Neuronal stem cell (in vitro differentiated cells): Measurements from ENCODE around the gene TMEM127.

Source experiments
- DNase-seq: peaks from one replicate; pipeline ENCODE4 v3.0.0-alpha.2; 2013; ENCODE audit warnings: low spot score
- H2AFZ ChIP-seq: one replicate; pipeline ENCODE4 v1.6.1; 2013; ENCODE audit warnings: mild to moderate bottlenecking, low read length, inconsistent platforms
- H2AK5ac ChIP-seq: 2 replicates; pipeline ENCODE4 v1.6.1; 2013; ENCODE audit warnings: low read depth, mild to moderate bottlenecking, inconsistent platforms, low read length, moderate library complexity, mixed read lengths
- H2BK120ac ChIP-seq: 2 replicates; pipeline ENCODE4 v1.6.1; 2013; ENCODE audit warnings: low read depth, mild to moderate bottlenecking, inconsistent platforms, low read length, moderate library complexity, mixed read lengths
- H2BK12ac ChIP-seq: one replicate; pipeline ENCODE4 v1.6.1; 2013; ENCODE audit warnings: low read length, inconsistent platforms
- H2BK15ac ChIP-seq: 2 replicates; pipeline ENCODE4 v1.6.1; 2013; ENCODE audit warnings: mild to moderate bottlenecking, low read length, inconsistent platforms, mixed read lengths
- H2BK5ac ChIP-seq: one replicate; pipeline ENCODE4 v1.6.1; 2013; ENCODE audit warnings: inconsistent platforms, mild to moderate bottlenecking, low read length, moderate library complexity
- H3K14ac ChIP-seq: one replicate; pipeline ENCODE4 v1.6.1; 2013; ENCODE audit warnings: low read length, inconsistent platforms
- H3K18ac ChIP-seq: 2 replicates; pipeline ENCODE4 v1.6.1; 2013; ENCODE audit warnings: low read length, inconsistent platforms
- H3K23ac ChIP-seq: 2 replicates; pipeline ENCODE4 v1.6.1; 2013; ENCODE audit warnings: low read depth, mild to moderate bottlenecking, mixed read lengths, low read length, inconsistent platforms; ENCODE audit not compliant: poor library complexity
- H3K27ac ChIP-seq: replicated peaks from 3 replicates; pipeline ENCODE4 v1.5.1; 2013; ENCODE audit warnings: low read length, inconsistent platforms
- H3K27me3 ChIP-seq, 3 experiments: 2 replicates each; pipeline ENCODE4 v1.6.1; 2013; ENCODE audit warnings: low read length in 3 of 3, mild to moderate bottlenecking in 2 of 3, inconsistent platforms in 1 of 3, low read depth in 1 of 3, mixed read lengths in 1 of 3, moderate library complexity in 1 of 3; ENCODE audit not compliant: control insufficient read depth in 3 of 3, insufficient read depth in 3 of 3
- H3K36me3 ChIP-seq, 2 donors: replicated peaks in 1 of 2; 2 replicates each; pipeline ENCODE4 v1.6.1; 2013; ENCODE audit warnings: low read length in 2 of 2; ENCODE audit not compliant: control insufficient read depth in 2 of 2, insufficient read depth in 2 of 2
- H3K4ac ChIP-seq: 2 replicates; pipeline ENCODE4 v1.6.1; 2013; ENCODE audit warnings: inconsistent platforms, mild to moderate bottlenecking, low read length, moderate library complexity
- H3K4me1 ChIP-seq, 2 donors: 1 replicate in 1 of 2; 2 replicates in 1 of 2; pipeline ENCODE4 v1.6.1; 2013; ENCODE audit warnings: low read length in 2 of 2, low read depth in 1 of 2; ENCODE audit not compliant: control insufficient read depth in 2 of 2, insufficient read depth in 1 of 2
- H3K4me2 ChIP-seq: one replicate; pipeline ENCODE4 v1.6.1; 2013; ENCODE audit warnings: mild to moderate bottlenecking, low read length, inconsistent platforms; ENCODE audit not compliant: insufficient read depth, poor library complexity, severe bottlenecking
- H3K4me3 ChIP-seq, 2 donors: 2 replicates each; pipeline ENCODE4 v1.5.1; 2013; ENCODE audit warnings: low read length in 2 of 2, mild to moderate bottlenecking in 2 of 2, inconsistent platforms in 1 of 2, moderate library complexity in 1 of 2
- H3K79me1 ChIP-seq: one replicate; pipeline ENCODE4 v1.6.1; 2013; ENCODE audit warnings: low read depth, mild to moderate bottlenecking, inconsistent platforms, low read length, moderate library complexity
- H3K9ac ChIP-seq: one replicate; pipeline ENCODE4 v1.6.1; 2013; ENCODE audit warnings: mild to moderate bottlenecking, low read depth, low read length, inconsistent platforms; ENCODE audit not compliant: poor library complexity
- H3K9me3 ChIP-seq, 2 donors: replicated peaks in 1 of 2; 2 replicates each; pipeline versions ENCODE3 to v1.6.1; 2013; ENCODE audit warnings: low read length in 2 of 2, mild to moderate bottlenecking in 2 of 2, inconsistent platforms in 1 of 2, low read depth in 1 of 2, mixed read lengths in 1 of 2, moderate library complexity in 1 of 2; ENCODE audit not compliant: control insufficient read depth in 2 of 2, insufficient read depth in 1 of 2
- H4K8ac ChIP-seq: one replicate; pipeline ENCODE4 v1.6.1; 2013; ENCODE audit warnings: low read depth, mild to moderate bottlenecking, inconsistent platforms, low read length, moderate library complexity
- H4K91ac ChIP-seq: one replicate; pipeline ENCODE4 v1.6.1; 2013; ENCODE audit warnings: low read length, low read depth, mild to moderate bottlenecking, inconsistent platforms; ENCODE audit not compliant: poor library complexity
- WGBS, 2 donors: extraction: QIAGEN DNeasy Blood & Tissue Kit; methylation state at CpG; one replicate each; pipeline ENCODE4 v1.1.7; 2013; ENCODE audit warnings: missing lambda C conversion rate in 2 of 2, mixed read lengths in 1 of 2; ENCODE audit not compliant: insufficient read length in 2 of 2, insufficient replicate concordance in 1 of 2; ENCODE audit errors: extremely low coverage in 2 of 2; 5-methylcytosine and 5-hydroxymethylcytosine counted together

TMEM127 gene

DNA sequence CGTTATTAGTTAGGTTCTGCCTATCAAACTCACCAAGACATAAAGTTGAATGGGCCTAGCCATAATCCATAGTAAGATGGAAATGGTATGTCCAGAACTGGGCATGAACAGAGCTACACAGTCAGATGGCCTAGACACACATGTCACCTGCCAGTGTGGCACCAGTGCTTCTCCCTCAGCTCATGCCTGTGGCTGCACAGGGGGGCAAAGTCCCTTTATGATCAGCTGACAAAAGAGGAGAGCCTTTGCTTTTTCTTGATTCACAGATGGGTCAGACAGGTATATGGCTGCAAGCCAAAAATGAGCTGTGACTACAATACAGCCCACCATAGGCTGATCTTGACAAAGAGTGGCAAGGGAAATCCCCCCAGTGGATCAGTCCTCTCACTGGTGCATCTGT lies 28.9 kb downstream of the TMEM127 start:
- Histone ChIP-seq H2AK5ac (no peak overlapping the region), H3K9me3 (no peaks in the 10 kb centered on the region), H2BK5ac (no peak overlapping the region), H4K91ac (no peak overlapping the region), H3K79me1 (no peaks in the 10 kb centered on the region), H3K36me3 (no peaks in the 10 kb centered on the region), H3K4me3 (no peak overlapping the region), H3K23ac (no peak overlapping the region), H3K14ac (no peak overlapping the region), H3K18ac (no peak overlapping the region), H2BK15ac (no peak overlapping the region), H2BK120ac (no peak overlapping the region), H3K9ac (no peak overlapping the region), H3K27me3 (no peaks in the 10 kb centered on the region), H4K8ac (no peak overlapping the region), H2BK12ac (no peak overlapping the region), H3K4me2 (no peak overlapping the region), H3K4ac (no peak overlapping the region), H2AFZ (no peak overlapping the region), H3K4me1 (peaks cover 0 to 4% of the 10 kb centered on the region in 2 donors), H3K27ac (no peak overlapping the region)
- no peak for DNase-seq
- no CpG with 5 or more reads among the region's 1 CpG for WGBS, 2 donors

DNA sequence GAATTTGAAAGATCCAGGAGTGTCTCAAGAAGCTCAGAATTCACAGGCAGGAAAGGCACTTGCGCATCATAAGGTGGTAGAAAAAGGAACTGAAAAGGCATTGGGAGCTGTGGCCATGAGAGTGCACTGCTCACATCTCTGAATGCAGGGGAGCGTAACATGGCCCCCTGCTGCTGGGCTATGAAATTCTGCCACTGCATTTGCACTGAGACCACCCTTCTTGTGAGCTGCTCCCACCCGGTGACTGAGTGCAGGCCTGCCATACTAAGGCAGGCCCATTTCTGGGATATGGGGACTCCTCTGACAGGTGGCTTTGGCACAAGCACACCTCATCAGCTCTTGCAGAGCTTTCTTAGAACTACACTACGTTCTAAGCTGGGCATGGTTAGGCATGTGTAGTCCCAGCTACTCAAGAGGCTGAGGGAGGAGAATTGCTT lies 31.9 kb downstream of the TMEM127 start:
- no peak overlapping the region for H2BK5ac ChIP-seq
- H2AFZ ChIP-seq: no peak overlapping the region
- H3K4me2 ChIP-seq: no peak overlapping the region
- H3K27ac ChIP-seq: no peak overlapping the region
- H2BK15ac ChIP-seq: no peak overlapping the region
- H3K79me1 ChIP-seq: no peaks in the 10 kb centered on the region
- no peak overlapping the region for H2BK12ac ChIP-seq
- no CpG with 5 or more reads among the region's 4 CpGs for WGBS, 2 donors
- H2AK5ac ChIP-seq: no peak overlapping the region
- no peak overlapping the region for H3K9ac ChIP-seq
- no peak for DNase-seq
- no peak overlapping the region for H3K4ac ChIP-seq
- no peak overlapping the region for H3K14ac ChIP-seq
- no peaks in the 10 kb centered on the region for H3K36me3 ChIP-seq
- no peak overlapping the region for H3K18ac ChIP-seq
- H3K27me3 ChIP-seq: no peaks in the 10 kb centered on the region
- no peak overlapping the region for H3K23ac ChIP-seq
- no peak overlapping the region for H4K8ac ChIP-seq
- no peaks in the 10 kb centered on the region for H3K9me3 ChIP-seq
- peaks cover 0 to 4% of the 10 kb centered on the region in 2 donors for H3K4me1 ChIP-seq
- H2BK120ac ChIP-seq: no peak overlapping the region
- H4K91ac ChIP-seq: no peak overlapping the region
- H3K4me3 ChIP-seq: no peak overlapping the region

DNA sequence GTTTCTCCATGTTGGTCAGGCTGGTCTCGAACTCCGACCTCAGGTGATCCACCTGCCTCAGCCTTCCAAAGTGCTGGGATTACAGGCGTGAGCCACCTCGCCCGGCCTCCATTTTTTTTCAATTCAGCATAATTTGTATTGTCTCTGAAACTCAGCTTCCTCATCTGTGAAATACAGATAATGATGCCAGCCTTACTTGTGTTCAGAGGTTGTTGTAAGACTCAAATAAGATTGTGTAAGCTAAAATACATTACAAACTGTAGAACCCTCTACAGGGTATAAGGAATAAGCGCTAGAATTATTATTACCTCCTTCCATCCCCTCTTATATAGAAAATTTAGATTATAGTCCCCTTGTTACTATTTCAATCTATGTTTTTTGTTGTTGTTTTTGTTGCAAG lies 32.4 kb downstream of the TMEM127 start:
- Histone ChIP-seq H3K4me3 (no peak overlapping the region), H2BK15ac (no peak overlapping the region), H4K8ac (no peak overlapping the region), H2BK5ac (no peak overlapping the region), H3K79me1 (no peaks in the 10 kb centered on the region), H3K23ac (no peak overlapping the region), H2AK5ac (no peak overlapping the region), H3K27me3 (no peaks in the 10 kb centered on the region), H3K9ac (no peak overlapping the region), H2BK120ac (no peak overlapping the region), H3K4me1 (peaks cover 0 to 4% of the 10 kb centered on the region in 2 donors), H2AFZ (no peak overlapping the region), H4K91ac (no peak overlapping the region), H3K14ac (no peak overlapping the region), H3K9me3 (no peaks in the 10 kb centered on the region), H3K4ac (no peak overlapping the region), H3K18ac (no peak overlapping the region), H3K4me2 (no peak overlapping the region), H2BK12ac (no peak overlapping the region), H3K27ac (no peak overlapping the region), H3K36me3 (no peaks in the 10 kb centered on the region)
- no CpG with 5 or more reads among the region's 6 CpGs for WGBS, 2 donors
- no peak for DNase-seq

DNA sequence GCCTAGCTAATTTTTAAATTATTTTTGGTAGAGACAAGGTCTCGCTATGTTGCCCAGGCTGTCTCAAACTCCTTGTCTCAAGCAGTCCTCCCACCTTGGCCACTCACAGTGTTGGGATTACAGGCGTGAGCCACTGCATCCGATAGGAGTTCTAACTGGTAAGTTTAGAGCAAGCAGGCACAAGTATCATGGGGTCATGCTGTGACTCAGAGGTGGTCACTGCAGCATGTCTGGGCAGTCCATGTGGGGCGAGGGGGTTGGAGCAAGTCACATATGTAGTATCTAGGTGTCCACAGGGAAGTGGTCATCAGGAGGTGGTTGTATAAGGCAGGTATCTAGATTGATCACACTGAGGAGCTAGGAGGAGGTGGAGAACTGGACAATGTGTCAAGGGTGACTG lies 34.5 kb downstream of the TMEM127 start:
- Histone ChIP-seq H3K9me3 (no peaks in the 10 kb centered on the region), H3K4me2 (no peak overlapping the region), H3K18ac (no peak overlapping the region), H3K23ac (no peak overlapping the region), H3K27ac (no peak overlapping the region), H2AK5ac (no peak overlapping the region), H3K4me1 (peaks cover 0 to 4% of the 10 kb centered on the region in 2 donors), H3K9ac (no peak overlapping the region), H3K4ac (no peak overlapping the region), H3K36me3 (no peaks in the 10 kb centered on the region), H2BK12ac (no peak overlapping the region), H3K79me1 (no peaks in the 10 kb centered on the region), H4K8ac (no peak overlapping the region), H3K27me3 (no peaks in the 10 kb centered on the region), H2AFZ (no peak overlapping the region), H2BK120ac (no peak overlapping the region), H2BK15ac (no peak overlapping the region), H3K4me3 (no peak overlapping the region), H3K14ac (peak overlapping the region; percentile 1), H2BK5ac (no peak overlapping the region), H4K91ac (no peak overlapping the region)
- WGBS, 2 donors: no CpG with 5 or more reads among the region's 4 CpGs
- no peak for DNase-seq
